ENCODE results near the gene DUSP1.
"Not testable (repeated sequence)": the region's sequence is repeated elsewhere in the genome, so short reads cannot be mapped to it uniquely, and the experiment has no call there.

Gene DUSP1

DNA sequence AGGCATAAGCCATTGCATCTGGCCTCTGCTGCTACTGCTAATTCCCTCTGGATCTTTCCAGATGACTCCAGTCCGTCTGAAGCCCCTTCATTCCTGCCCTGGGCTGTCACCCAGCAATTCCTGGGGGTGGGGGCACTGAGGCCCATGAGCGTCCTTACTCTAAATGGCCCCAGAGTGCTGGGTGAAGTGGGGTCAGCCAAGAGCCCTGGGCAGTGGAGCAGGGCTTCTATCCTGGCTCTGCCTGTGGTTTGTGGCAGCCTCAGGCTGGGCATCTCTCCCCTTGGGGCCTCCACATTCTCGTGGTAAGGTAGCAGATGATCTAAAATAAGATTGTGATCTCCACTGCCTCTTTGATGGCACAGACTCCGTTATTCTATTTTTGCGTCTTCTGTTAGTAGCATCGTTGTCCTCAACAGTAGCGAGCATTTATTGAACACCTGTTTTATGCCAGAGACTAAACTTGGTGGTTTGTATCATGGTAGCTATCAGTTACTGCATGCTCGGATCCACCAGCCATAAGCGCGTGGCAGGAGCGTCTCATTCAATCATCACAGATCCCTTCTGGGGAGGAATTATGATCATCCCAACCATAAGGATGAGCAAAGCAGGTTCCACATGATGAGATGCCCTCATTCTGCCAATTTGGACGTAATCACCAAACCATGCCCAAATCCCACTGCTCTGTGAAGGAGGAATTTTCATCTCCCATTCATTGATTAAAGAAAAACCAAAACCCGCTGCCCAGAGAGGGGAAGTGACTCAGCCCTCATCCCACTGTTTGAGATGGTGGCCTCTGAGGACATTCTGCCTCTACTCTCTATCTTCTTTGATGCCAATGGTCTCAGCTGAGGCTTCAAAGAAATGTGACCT is 21.9 kb upstream of the DUSP1 start:
- TF ChIP-seq HDGF (IDR thresholded peaks at IDR 0.05; ENCODE audit: borderline replicate concordance) (no peak), FOXM1 (IDR thresholded peaks at IDR 0.05; ENCODE audit: borderline replicate concordance) (no peak)
- DNase-seq (ENCODE audit: extremely low spot score) = no peak
- POLR2A ChIA-PET = no interaction called here
- CTCF ChIA-PET = interaction anchor here (0.8 kb wide), 1 partner anchor 21 kb away, joined by 3 read pairs; no protein-coding TSS in a partner anchor

DNA sequence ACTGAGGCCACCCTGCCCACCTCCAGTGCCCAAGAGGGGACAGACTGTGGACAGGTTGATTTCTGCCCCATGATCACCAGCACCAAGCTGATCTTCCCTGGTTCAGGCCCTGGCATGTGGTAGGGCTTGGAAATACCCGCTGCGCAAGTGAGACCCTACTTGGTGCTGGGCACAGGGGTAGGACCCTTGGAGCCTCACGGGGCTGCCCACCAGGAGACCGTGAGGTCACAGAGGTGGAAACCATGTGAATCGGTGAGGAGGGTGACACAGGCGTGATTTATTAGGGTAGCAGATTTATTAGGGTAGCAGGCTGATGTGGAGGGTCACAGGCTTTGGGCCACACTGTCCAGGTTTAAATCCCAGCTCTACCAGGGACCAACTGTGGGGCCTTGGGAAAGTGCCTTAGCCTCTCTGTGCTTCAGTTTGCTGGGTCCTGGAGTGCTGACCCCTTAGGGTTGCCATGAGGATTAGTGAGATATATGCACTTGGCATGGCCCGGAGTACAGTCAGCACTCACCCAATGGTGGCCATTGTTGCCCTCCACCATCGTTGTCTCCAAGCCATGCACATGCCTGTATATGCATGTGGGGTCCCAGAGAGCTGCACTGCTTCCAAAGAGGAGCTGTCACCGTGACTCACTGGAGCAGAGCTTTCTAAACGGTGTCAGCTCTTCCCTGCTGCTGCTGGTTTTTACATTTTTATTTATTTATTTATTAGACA is 20.9 kb upstream of the DUSP1 start:
- no peak for TF ChIP-seq FOXA1 (IDR thresholded peaks at IDR 0.05)
- DNase-seq (ENCODE audit: extremely low spot score) = no peak
- ChIA-PET POLR2A (no interaction called here), CTCF (no interaction called here)

DNA sequence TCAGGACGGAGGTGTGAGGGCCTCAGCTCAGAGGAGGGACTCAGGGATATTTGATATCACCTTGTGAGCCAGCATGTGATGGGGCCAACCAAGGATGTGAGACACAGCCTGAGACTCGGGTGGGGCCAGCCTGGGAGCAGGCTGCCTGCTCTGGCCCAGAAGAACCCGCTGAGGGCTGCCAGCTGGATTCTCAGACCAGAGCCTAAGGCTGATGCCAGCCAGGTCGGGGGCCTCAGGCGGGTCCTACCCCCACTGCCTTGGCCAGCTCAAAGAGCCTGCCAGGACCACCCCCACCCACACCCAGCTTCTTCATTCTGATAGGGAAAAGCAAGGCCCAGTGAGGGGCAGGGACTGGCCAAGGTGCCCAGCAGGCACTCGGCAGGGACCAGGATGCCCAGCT is 20.3 kb upstream of the DUSP1 start:
- CTCF ChIA-PET = interaction anchor here (0.7 kb wide), 1 partner anchor 75 kb away, joined by 3 read pairs; no protein-coding TSS in a partner anchor
- POLR2A ChIA-PET = no interaction called here
- DNase-seq (ENCODE audit: extremely low spot score) = no peak
- no peak for TF ChIP-seq TARDBP (IDR thresholded peaks at IDR 0.05)
- TF ChIP-seq BHLHE40 (IDR thresholded peaks at IDR 0.05; ENCODE audit: borderline replicate concordance) = no peak
- TF ChIP-seq, protein P1, sequence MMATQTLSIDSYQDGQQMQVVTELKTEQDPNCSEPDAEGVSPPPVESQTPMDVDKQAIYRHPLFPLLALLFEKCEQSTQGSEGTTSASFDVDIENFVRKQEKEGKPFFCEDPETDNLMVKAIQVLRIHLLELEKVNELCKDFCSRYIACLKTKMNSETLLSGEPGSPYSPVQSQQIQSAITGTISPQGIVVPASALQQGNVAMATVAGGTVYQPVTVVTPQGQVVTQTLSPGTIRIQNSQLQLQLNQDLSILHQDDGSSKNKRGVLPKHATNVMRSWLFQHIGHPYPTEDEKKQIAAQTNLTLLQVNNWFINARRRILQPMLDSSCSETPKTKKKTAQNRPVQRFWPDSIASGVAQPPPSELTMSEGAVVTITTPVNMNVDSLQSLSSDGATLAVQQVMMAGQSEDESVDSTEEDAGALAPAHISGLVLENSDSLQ (IDR thresholded peaks at IDR 0.05) = no peak
- no peak for TF ChIP-seq SUZ12 (IDR thresholded peaks at IDR 0.05)

DNA sequence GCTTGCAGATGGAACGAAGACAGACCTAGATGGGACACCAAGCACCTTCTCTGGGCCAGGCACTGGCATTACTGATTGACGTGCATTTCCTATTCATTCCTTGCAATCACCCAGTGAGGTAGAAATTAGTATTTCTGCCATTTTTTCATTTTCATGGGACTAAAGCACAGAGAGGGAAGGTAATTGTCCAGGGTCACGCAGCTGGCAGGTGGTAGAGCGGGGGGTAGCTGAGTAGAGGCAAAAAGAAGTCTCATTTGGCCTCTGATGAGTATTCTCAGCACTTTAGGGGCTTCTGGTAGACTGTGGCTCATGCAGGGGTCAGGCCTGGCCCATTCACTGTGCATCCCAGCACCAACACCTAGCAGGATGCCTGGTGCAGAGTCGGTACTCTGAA is 19.5 kb upstream of the DUSP1 start:
- ChIA-PET POLR2A (no interaction called here), CTCF (interaction anchor here (0.7 to 1.2 kb wide), 2 partner anchors 18 to 74 kb away, joined by 3 read pairs; no protein-coding TSS in a partner anchor)
- TF ChIP-seq NFRKB (IDR thresholded peaks at IDR 0.05) = no peak
- peak; percentile 3 for DNase-seq (ENCODE audit: extremely low spot score)

DNA sequence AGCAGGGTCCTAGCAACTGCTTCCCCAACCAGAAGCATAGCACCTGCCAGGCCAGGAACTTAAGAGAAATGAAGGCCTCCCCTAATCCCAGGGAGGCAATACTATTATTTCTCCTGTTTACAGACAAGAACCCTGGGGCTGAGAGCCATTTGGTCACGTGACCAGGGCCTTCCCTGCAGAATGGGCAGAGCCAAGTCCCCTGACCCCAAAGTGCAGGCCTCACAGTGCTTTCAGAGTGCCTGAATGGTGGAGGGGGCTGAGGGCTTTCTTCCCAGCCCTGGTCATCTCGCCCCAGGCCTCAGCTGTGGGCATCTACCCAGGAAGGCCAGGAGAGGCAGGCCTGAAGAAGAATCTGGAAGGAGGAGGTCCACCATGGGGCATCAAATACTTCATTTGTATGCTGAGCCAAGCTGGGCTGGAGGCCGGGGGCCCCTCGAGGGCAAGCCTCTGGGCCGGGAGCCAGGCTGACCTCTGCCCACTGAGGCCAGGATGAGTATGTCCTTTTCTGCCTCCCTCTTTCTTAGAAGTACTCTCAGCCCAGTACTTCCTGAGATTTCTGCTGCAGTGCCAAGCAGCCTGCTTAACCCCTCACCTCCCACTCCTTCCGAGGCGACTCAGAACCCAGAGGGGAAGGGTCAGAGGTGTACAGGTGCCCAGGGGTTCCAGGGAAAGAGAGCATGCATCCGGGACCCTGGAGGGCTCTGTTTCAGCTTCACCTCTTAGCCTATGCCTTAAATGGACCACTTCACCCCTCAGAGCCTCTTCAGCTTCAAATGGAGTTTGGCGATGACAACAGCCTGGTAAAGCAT is 18.9 kb upstream of the DUSP1 start:
- POLR2A ChIA-PET = interaction anchor here (1.1 kb wide), 1 partner anchor 169 kb away, joined by 3 read pairs; the partner anchor contains the start of gene RPL26L1
- CTCF ChIA-PET = interaction anchor here (1.2 kb wide), 2 partner anchors 17 to 18 kb away, joined by 3 read pairs; no protein-coding TSS in a partner anchor
- peak; percentile 4 for DNase-seq (ENCODE audit: extremely low spot score)
- TF ChIP-seq ARNT (IDR thresholded peaks at IDR 0.05) (no peak), ZNF384 (IDR thresholded peaks at IDR 0.05) (no peak), L3MBTL2 (conservative IDR thresholded peaks at IDR 0.05) (no peak), NFRKB (IDR thresholded peaks at IDR 0.05) (no peak), LEF1 (IDR thresholded peaks at IDR 0.05; ENCODE audit: borderline replicate concordance) (no peak), SP1 (IDR thresholded peaks at IDR 0.05) (no peak), FOXA1 (IDR thresholded peaks at IDR 0.05) (no peak)
- TF ChIP-seq, protein P1 (IDR thresholded peaks at IDR 0.05) = no peak

DNA sequence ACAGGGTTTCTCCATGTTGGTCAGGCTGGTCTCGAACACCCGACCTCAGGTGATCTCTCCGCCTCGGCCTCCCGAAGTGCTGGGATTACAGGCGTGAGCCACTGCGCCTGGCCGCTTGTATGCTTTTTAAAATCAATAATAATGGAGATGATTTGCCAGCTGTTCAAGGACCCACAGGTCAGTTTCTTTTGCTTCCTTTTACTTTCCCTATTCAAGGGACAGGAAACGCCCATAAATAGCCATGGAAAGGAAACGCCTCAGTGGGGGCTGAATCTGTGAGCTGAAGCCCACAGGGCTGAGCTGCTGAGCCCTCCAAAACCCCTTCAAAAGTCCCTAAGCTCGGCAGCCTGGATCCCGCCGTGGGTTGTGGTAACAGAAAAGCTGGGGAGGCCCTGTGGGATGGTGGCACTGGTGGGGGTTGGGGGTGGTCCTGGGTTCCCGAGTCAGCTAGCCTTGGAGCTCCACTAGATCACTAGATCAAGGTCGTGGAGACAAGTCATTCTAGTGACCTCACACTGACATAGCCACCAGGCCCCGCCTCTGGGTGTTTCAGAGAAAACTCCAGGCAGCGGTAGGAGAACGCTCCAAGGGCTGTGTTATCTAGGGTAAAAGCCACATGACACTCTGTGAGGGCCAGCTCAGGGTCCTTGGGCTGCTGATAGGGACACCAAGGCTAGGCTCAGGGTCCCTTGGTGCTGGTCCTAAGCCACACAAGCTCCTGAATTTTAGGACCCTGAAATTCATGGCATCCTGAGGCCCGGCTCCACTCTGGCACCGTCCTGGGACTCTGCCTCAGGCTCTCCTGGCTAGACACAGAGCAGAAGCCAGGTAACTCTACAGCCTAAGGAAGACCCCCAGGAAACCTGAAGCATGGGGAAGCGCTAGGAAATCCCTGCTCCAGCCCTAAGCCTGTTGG is 18.0 kb upstream of the DUSP1 start:
- POLR2A ChIA-PET = interaction anchor here (0.9 to 1.4 kb wide), 4 partner anchors 9 to 170 kb away, joined by 3 to 9 read pairs (median 3); partner anchors contain the start of genes DUSP1 and RPL26L1
- no peak for TF ChIP-seq TARDBP (IDR thresholded peaks at IDR 0.05)
- no peak for TF ChIP-seq LEF1 (IDR thresholded peaks at IDR 0.05; ENCODE audit: borderline replicate concordance)
- DNase-seq (ENCODE audit: extremely low spot score) = no peak
- CTCF ChIA-PET = interaction anchor here (0.7 to 1.2 kb wide), 2 partner anchors 17 to 74 kb away, joined by 3 read pairs; no protein-coding TSS in a partner anchor

DNA sequence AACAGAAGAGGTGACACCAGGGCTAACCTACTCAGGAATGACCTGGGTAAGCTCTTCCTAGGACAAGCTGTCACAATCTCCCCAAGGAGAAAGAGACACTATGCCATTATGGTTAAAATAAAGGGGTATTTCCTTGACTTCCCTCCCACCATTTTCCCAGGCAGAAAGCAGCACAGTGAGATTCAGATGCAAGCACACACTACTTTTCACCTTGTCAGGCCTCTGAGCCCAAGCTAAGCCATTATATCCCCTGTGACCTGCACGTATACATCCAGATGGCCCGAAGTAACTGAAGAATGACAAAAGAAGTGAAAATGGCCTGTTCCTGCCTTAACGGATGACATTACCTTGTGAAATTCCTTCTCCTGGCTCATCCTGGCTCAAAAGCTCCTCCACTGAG is 16.5 kb upstream of the DUSP1 start:
- DNase-seq (ENCODE audit: extremely low spot score); CTCF ChIA-PET: not testable (repeated sequence)
- POLR2A ChIA-PET = interaction anchor here (1.0 kb wide), 1 partner anchor 10 kb away, joined by 3 read pairs; no protein-coding TSS in a partner anchor

Measured in HEK293T (cell line).